GM19397 (cell line): ENCODE results near the gene SCG3.

Source experiments
- ATAC-seq: cut with Tn5 transposase; IDR thresholded peaks from one replicate; pipeline ENCODE4 v1.9.1; 2021; ENCODE audit warnings: mild to moderate bottlenecking, moderate library complexity; ENCODE audit not compliant: unreplicated experiment

The SCG3 gene

DNA sequence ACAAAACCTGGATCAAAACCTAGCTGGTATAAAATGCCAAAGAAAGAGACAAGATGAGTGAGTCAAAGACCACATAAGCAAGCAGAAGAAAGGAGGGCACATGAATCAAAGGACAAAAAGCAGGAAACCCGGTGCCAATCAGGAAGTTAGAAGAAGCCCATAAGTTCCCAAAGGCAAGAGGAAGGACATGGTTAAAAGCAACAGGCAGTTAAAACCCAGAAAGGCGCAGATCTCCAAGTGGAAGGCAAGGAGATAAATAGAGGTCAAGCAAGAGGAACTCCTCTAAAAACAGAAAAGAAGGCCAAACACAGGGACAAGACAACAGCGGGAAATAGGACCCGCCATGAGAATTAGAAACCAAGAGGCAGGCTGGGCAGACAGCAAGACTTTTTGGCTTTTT is 74.5 kb downstream of the SCG3 start:
- no peak for ATAC-seq

GRCh38 chr15:51756482-51756881 is 75.2 kb downstream of the SCG3 start:
- ATAC-seq = no peak

DNA sequence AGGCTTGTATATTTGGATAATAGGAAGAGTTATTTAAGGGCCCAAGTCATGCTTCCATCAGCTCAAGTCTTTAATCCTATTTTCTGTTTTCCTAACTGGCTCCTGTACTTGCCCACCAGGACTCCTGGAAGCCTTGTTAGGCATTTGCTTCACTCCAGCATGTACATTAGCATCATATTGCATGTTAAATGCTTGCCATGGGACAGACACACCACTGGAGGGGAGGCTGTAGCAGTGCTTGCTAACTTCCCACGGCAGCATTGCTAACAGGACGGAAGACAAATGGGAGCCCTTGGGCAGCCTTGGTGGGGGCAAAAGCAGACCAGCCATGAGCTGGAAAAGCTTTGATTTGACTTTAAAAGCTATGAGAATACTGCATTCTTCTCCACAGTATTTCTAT is 76.1 kb downstream of the SCG3 start:
- ATAC-seq = no peak

GRCh38 chr15:51758645-51759044 is 77.3 kb downstream of the SCG3 start:
- ATAC-seq = no peak

DNA sequence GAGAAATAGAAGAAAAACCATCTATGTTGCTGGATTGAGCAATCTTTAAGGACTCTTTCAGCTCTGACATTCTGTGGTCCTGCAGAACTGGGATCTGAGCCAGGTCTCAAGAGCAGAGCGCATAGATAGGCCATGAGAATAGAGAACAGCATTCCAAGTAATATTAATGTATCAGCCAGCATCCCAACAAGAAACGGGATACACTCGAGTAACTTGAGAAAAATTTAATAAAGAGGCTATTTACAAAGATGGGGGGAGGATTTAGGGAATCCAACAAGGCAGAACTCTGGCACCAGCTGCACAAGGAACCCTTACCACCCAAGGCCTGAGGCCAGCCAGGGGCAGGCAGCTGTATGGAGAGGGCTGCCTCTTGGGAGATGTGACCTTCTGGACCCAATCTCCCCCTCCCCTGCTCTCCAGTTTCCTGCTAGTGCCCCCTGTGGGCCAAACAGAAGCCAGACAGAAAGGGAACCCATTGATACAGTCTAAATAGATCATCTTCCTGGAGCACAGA is 78.3 kb downstream of the SCG3 start:
- no peak for ATAC-seq

GRCh38 chr15:51760805-51761204 is 79.5 kb downstream of the SCG3 start:
- ATAC-seq = no peak

DNA sequence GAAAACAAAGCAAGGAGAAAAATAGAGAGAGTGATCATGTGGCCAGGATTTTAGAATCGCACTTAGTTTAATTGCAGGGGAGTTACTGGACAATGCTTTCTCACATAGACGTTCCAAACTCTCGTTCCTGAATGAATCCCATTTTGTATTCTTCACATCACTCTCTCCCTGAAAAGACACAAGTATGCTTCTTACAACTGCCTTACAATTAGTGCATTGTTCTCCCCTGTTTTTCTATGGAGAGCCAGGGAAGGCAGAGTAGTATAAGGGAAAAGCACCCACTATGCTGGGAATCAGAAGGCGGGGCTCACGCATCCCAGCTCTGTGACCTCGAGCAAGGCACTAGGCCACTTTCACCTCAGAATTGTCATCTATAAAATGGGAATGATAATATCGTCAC is 84.4 kb downstream of the SCG3 start:
- no peak for ATAC-seq

DNA sequence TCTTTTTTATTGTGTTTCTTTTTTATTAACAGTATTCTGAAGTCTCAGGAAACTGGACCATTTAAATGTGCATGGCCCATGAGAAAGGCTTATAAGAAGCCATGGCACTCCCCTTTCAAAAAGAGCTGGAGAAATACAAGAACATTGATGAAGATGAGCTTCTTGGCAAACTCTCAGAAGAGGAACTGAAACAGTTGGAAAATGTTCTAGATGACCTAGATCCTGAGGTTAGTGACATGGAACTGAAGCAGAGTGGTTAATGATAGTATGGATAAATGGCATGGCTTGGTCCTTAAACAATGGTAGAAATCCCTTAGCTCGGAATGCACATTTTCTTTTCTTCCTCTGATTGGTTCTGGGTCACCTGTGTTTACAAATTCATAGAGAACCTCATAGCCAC is 85.0 kb downstream of the SCG3 start:
- ATAC-seq = no peak

- no peak for ATAC-seq
Observed at GRCh38 chr15:51768018-51768417, 86.7 kb downstream of the SCG3 start.
